GM19455 (cell line): ENCODE measurements around the gene TFAP2C.
"Not testable (repeated sequence)": the region's sequence is repeated elsewhere in the genome, so short reads cannot be mapped to it uniquely, and the experiment has no call there.

ENCODE experiments used
- ATAC-seq: cut with Tn5 transposase; IDR thresholded peaks from one replicate; pipeline ENCODE4 v1.9.1; 2021; ENCODE audit not compliant: unreplicated experiment

The TFAP2C gene

DNA sequence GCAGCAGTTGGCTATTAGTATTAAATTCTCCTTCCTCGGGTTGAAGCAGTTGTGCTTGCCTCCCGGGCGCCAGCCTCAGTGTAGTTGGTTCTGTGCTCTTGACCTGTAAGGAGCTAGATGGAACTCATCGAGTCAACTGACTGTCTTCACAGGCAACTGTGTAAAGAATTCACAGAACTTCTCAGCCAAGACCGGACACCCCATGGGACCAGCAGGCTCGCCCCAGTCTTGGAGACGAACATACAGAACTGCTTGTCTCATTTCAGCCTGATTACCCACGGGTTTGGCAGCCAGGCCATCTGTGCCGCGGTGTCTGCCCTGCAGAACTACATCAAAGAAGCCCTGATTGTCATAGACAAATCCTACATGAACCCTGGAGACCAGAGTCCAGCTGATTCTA is 8.5 kb downstream of the TFAP2C start:
- ATAC-seq = no peak

DNA sequence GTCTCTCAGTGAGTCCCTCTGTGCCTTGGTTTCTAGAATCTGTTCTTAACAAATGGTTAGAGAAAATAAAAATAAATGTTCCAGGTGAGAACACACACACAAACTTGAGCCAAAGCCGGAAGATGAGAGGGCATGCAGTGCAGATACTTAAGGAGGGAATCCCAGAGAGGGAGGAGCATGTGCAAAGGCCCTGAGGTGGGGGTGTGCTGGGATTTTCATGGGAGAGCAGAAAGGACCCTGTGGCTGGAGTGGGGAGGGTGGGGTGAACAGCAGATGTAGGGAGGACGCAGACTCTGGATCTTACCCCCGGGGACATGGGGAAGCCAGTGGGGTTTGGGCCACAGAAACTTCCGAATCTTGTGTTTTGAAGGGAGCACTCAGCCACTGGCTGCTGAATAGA is 17.5 kb downstream of the TFAP2C start:
- no peak for ATAC-seq

GRCh38 chr20:56653211-56653610 is 24.1 kb downstream of the TFAP2C start:
- no peak for ATAC-seq

DNA sequence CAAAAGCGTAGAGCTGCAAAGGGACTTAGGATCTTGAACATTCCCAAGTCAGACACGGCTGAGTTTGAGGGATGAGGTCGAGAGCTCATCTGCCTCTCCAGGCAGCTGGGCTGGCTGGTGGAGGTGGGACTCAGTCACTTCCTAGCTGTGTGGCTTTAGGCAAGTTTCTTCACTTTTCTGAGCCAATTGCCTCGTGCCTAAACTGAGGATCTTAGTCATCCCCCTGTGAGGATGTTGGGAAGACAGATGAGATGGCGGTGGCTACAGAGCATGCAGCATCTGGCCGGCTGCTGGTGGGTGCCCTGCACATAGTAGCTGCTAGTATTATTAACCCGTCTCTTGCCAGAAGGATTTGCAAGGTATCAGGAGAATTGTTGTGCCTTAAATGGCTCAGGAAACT is 27.5 kb downstream of the TFAP2C start:
- ATAC-seq = no peak

DNA sequence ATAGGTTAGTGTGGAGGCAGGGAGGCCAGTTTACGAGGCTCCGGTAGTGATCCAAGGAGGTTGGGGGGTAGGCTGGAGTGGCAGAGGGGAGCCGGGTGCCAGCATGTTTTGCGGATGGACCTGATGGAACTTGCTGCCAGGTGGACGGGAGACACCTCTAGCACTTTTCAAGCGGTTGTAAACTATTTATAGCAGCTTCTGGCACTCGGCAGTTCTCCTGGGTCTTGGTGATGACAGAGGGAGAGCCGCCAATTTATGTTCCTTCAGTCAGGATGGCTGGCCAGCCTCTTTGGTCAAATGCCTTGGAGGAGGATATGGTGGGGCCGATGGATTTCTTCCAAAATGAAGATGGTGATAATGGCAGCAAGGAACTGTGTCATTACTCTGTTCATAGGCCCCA is 28.8 kb downstream of the TFAP2C start:
- no peak for ATAC-seq

DNA sequence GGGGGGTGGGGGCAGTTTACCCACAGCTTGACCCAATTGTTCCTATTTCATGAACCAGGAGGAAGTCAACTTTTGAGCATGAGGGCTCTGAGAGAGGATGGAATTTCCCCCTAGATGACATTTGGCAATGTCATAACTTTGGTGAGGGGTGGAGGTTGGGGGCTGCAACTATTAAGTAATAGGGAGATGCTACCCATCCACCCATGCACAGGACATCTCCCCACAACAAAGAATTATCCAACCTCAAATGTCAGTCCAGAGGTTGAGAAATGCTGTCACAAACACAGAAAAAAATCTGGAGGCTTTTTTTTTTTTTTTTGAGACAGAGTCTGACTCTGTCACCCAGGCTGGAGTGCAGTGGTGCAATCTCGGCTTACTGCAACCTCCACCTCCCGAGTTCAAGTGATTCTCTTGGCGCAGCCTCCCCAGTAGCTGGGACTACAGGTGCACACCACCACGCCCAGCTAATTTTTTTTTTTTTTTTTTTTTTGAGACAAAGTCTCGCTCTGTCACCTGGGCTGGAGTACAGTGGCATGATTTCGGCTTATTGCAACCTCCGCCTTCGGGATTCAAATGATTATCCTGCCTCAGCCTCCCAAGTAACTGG is 29.3 kb downstream of the TFAP2C start:
- not testable (repeated sequence) for ATAC-seq

- ATAC-seq = no peak
Observed at GRCh38 chr20:56663660-56664059, 34.6 kb downstream of the TFAP2C start.

GRCh38 chr20:56664796-56665195 is 35.7 kb downstream of the TFAP2C start:
- no peak for ATAC-seq

DNA sequence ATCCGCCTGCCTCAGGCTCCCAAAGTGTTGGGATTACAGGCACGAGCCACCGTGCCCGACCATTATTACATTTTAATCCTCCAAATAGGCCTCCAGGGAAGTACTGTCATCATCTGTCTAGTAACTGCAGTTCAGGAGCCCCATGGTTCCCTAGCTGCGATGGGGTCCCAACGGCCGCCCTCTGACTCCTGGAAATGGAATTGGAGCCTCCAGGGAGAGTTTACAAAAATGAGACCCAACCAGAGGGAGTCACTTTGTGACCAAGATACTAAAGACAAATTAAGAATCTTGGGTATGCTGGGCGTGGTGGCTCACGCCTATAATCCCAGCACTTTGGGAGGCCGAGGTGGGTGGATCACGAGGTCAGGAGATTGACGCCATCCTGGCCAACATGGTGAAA is 36.7 kb downstream of the TFAP2C start:
- ATAC-seq = no peak

DNA sequence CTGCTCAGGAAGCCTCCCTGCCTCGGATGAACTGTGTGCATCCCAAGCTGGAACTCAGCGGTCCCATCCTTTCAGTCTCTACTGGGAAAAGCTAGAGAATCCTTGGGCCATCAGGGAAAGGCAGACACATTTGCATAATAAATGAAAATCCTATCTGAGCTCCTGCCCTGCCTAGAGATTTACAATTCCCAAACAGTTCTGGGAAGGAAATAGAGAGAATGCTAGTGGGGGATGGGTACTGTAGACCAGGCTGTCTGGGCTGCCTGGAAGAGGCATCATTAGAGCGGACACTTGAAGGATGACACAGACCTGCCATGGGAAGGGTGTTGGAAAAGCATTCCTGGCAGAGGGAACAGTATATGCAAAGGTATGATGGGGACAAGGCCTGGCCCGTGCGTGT is 44.3 kb downstream of the TFAP2C start:
- ATAC-seq = no peak

DNA sequence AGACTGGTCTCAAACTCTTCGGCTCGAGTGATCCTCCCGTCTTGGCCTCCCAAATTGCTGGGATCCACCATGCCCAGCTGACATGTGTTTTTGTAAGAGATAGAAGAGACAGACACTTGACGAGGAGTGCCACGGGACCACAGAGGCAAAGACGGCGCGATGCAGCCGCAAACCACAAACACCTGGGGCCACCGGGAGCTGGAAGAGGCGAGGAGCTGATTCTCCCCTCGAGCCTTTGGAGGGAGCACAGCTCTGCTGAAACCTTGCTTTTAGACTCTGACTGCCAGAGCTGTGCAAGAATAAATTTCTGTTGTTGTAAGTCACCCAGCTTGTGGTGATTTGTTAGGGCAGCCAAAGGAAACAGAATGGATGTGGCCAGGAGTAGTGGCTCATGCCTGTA is 46.9 kb downstream of the TFAP2C start:
- ATAC-seq = no peak

- ATAC-seq = no peak
Observed at GRCh38 chr20:56676679-56677078, 47.6 kb downstream of the TFAP2C start.

DNA sequence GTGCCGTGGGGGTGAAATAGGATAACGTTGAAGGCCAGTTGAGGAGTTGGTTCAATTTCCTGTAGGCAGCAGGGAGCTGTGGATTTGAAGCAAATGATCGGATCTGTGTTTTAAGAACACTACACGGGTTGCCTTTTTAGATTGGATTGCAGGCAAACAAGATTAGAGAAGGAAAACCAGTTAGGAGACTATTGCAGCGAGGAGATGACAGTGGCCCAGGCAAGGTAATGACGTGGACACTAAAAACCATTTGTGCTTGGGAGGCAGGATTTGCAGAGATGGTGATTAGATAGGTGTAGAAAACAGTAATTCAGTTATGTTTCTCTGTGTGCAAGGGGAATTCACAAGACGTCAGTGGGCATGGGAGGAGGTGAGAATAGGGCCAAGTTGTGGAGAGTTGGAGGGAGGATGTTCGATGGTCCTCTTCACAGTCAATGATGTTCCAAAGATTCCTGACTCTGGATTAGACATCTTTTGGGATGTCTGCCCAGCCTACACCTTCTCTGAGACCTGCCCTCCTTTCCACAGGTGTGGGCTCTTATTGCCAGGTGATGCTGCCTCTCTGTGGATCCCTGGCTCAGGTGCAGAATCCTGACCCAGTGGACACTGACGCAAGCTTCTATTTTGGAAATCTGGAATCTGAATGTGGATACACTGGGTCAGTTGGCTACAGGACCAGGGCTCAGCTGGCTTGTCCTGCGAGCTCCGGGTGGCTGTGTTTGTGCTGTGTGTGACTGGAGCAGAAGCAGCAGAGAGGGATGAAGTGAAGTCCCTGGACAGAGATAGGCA is 54.2 kb downstream of the TFAP2C start:
- no peak for ATAC-seq

DNA sequence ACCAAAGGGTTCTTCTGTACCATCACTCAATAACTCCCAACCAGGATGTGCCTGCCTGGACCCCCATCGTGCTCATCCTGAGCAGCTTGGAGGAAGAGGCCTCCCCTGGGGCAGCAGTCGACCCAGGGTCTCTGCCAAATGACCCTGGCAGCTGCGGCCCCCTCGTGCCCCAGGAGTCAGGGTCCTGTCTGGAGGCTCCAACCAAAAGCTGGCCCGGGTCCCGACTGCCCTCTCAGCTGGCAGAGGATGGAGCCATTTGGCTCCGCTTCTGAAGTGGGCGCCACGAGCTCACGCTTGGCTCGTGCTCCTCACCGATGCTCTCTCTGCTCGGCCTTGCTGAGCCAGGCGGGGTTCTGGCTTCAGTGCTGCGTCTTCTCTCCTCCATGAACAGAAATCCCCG is 56.8 kb downstream of the TFAP2C start:
- ATAC-seq = no peak

- no peak for ATAC-seq
Observed at GRCh38 chr20:56687061-56687460, 58.0 kb downstream of the TFAP2C start.

DNA sequence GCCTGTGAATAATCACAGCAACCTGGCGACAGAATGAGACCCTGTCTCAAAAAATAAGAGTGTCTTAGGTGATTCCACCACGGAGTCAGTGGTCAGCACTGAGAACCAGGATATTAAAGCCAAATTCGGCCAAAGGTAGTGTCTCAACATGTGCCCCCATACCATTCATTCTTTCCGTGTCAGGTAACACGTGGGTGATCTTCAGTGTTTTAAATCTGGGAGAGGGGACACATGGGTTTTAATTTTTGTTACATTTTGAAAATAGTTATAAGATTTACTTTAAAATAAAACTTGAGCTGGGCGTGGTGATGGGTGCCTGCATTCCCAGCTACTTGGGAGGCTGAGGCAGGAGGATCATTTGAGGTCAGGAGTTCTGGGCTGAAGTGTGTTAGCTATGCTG is 59.0 kb downstream of the TFAP2C start:
- ATAC-seq = no peak
